Activated CD8-positive, alpha-beta memory T cell treated with anti-CD3 and anti-CD28 coated beads for 4 hours (primary cell): ENCODE data around the gene SNX2.

Experiments
- DNase-seq, 2 donors: peaks; one replicate each; pipeline ENCODE4 v3.0.0-alpha.2; 2020; ENCODE audit warnings: low read depth in 2 of 2

The SNX2 gene

GRCh38 chr5:122772446-122772845 lies 2.4 kb upstream of the SNX2 start:
- DNase-seq = no peak

- DNase-seq = no peak
These were observed 1.3 kb upstream of the SNX2 start for GRCh38 chr5:122773619-122774018.

GRCh38 chr5:122774519-122774860 lies 390 bp upstream of the SNX2 start:
- no peak for DNase-seq

GRCh38 chr5:122775550-122776542 lies 966 bp downstream of the SNX2 start:
- DNase-seq = no peak

- no peak for DNase-seq
These were observed 3.3 kb downstream of the SNX2 start for GRCh38 chr5:122778157-122778556.

- DNase-seq = no peak
These were observed 4.6 kb downstream of the SNX2 start for GRCh38 chr5:122779451-122779850.

GRCh38 chr5:122780296-122780695 lies 5.4 kb downstream of the SNX2 start:
- no peak for DNase-seq

- DNase-seq = no peak
These were observed 6.6 kb downstream of the SNX2 start for GRCh38 chr5:122781465-122781864.

GRCh38 chr5:122785294-122785693 lies 10.4 kb downstream of the SNX2 start:
- DNase-seq = no peak

GRCh38 chr5:122788371-122788770 lies 13.5 kb downstream of the SNX2 start:
- DNase-seq = no peak

- no peak for DNase-seq
These were observed 14.1 kb downstream of the SNX2 start for GRCh38 chr5:122788996-122789395.

GRCh38 chr5:122789461-122790171 lies 14.7 kb downstream of the SNX2 start:
- no peak for DNase-seq

- no peak for DNase-seq
These were observed 15.6 kb downstream of the SNX2 start for GRCh38 chr5:122790354-122791103.

GRCh38 chr5:122805481-122805880 lies 30.6 kb downstream of the SNX2 start:
- DNase-seq = no peak

- DNase-seq = no peak
These were observed 35.5 kb downstream of the SNX2 start for GRCh38 chr5:122810405-122810804.

- no peak for DNase-seq
These were observed 40.4 kb downstream of the SNX2 start for GRCh38 chr5:122815218-122815767.

GRCh38 chr5:122816756-122817155 lies 41.9 kb downstream of the SNX2 start:
- DNase-seq = no peak

GRCh38 chr5:122831984-122832383 lies 57.1 kb downstream of the SNX2 start:
- no peak for DNase-seq

- DNase-seq = no peak
These were observed 60.8 kb downstream of the SNX2 start for GRCh38 chr5:122835681-122836080.

- no peak for DNase-seq
These were observed 62.1 kb downstream of the SNX2 start for GRCh38 chr5:122836947-122837346.

GRCh38 chr5:122839731-122840130 lies 64.9 kb downstream of the SNX2 start:
- no peak for DNase-seq

- no peak for DNase-seq
These were observed 67.2 kb downstream of the SNX2 start for GRCh38 chr5:122842016-122842580.
